Erythroblast (primary cell): ENCODE data around the gene KIAA0513.

Experiments
- GATA1 ChIP-seq: IDR thresholded peaks from 2 replicates; pipeline ENCODE4 v1.6.1; 2011; ENCODE audit warnings: low read depth, mild to moderate bottlenecking, control low read depth, low read length, moderate library complexity
- POLR2A ChIP-seq: IDR thresholded peaks from 2 replicates; pipeline ENCODE4 v1.6.1; 2011; ENCODE audit warnings: mild to moderate bottlenecking, low read length

DNA sequence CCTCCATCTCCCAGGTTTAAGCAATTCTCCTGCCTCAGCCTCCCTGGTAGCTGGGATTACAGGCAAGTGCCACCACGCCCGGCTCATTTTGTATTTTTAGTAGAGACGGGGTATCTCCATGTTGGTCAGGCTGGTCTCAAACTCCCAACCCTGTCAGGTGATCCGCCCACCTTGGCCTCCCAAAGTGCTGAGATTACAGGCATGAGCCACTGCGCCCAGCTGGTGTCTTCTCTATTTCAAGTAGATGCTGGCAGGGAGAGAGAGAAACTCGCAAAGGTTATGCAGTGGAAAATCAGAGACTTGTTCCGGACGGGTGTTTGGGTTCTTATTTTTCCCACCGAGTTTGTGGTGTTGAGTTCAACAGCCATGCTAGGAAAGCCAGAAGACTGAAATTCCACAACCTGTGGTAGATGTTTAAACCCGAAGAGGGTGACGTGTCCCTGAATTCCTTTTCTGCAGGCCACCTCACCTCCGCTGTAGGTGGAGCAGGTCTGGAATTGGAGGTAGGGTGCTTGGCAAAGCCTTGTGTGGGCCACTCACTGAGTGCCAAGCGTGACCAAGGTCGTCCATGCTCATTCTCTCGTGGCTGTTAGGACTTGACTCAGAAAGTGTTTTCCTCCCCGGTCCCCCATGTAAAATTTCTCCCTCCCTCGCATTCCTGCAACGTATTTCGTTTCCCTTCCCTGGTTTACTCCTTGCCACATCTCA, 8.9 kb upstream of the KIAA0513 start:
- no peak for TF ChIP-seq POLR2A
- no peak for TF ChIP-seq GATA1
